T follicular helper cell (primary cell): ENCODE results near the gene AADACL4.

Source experiments
- DNase-seq: peaks from one replicate; pipeline ENCODE4 v3.0.0-alpha.2; 2020; ENCODE audit warnings: low read depth
- total RNA-seq, 2 experiments: gene quantifications; one replicate each; lab custom pipeline; 2026; lab: John Stamatoyannopoulos, UW

AADACL4 gene
- 0 reads per million in 2 experiments for total RNA-seq

DNA sequence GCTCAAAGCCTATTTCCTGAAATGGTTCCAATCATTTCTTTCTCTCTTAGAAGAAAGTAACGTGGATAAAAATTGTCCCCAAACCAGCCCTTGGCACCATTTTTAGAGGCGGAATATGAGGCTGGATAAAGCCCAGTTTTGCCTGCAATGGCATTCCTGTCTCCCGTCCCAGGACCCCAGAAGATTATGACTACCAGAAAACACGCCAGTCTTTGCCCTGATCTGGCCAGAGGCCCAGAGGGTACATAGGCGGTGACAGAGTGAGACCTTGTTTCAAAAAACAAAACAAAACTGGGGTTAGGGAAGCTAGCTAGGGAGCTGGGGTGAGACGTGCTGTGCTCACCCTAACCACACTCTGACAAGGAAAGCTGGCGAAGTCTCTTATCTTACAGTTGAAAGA is at the start of gene AADACL4:
TSS of gene AADACL4 (plus strand) at position 301 of the 400 bp plus-strand sequence. CDS start 462 bp downstream, outside the sequence.
- DNase-seq: no peak

- no peak for DNase-seq
Measured at GRCh38 chr1:12594490-12594889, 49.4 kb upstream of the AADACL4 start.

DNA sequence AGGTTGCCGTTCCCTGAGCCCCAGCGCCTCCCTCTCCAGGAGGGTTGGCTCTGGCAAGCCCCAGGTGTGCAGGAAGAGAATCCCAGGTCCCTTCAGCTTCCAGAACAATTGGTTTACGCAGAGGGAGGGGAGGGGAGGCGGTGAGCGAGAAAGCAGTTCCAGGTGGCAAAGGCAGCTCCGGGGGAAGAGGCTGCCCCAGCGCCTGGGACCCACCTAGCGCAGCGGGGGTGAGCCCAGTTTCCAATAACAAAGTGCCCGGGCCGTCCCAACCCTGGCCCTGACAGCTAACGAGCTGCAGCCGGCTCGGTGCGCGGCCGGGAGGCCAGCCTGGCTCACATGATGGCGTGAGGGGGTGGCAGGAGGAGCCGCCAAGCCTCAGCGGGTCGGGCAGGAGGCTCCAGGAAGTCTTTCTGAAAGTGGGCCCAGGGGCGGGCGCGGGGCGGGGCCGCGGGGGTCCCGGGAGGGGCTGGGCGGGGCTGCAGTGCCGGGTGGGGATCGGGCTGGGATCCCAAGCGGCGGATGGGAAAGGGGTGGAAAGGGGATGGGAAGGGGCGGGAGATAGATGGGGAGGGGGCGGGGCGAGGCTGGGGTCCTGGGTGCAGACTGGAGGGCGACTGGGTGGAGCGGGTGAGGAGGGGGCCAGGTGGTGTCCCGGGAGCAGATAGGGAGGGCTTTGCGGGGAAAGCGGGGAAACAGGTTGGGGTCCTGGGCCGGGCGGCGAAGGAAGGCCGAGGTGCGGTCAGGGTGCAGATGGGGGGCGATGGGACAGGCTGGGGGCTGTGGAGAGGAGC is 48.7 kb upstream of the AADACL4 start:
- DNase-seq: no peak

DNA sequence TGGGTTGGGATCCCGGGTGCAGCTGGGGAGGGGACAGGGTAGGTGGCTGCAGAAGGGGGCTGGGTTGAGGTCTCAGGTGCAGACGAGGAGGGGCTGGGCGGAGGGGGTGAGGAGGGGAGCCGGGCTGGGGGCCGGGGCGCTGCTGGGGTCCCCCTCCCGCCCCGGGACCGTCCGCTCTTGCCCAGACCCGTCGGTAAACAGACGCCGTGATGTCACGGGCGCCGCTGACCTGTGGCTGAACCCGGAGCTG is 48.2 kb upstream of the AADACL4 start:
- no peak for DNase-seq

DNA sequence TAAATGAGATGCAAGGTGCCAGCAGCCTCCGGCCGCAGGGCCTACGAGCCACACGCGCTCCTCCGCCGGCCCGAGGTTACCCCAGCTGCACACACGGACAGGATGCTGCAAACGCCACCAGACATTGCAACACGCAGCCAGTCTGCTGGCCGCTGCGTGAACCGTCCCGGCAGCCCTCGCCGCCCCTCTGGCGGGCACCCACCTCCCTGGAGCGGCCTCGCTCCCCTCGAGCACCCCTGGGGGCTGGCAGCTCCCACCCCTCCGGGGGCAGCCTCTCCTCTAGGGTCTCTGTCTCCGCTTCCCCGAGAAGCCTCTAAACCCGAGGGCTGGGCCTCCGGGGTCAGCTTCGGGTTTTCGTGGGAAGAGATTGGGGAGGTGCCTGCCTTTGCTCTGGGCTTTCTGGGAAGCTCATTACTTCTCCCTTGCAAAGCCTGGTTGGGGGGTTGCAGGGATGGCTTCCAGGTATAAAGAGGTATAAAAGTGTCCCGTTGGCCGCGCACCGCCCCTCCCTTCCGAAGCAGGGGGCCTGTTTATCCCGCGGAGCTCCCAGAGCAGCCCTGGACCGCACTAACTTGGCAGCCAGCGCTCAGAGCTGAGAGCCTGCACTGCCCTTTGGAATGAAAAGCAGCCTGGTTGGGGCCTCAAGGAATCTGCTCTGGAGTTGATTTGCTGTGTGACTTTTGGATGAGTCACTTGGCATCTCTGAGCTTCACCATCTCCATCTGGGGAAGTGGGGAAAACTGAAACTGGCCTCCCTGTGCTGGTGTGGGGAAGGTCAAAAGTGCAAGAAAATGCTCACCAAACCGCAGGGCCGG is 47.7 kb upstream of the AADACL4 start:
- DNase-seq: no peak

- no peak for DNase-seq
Measured at GRCh38 chr1:12597792-12598191, 46.1 kb upstream of the AADACL4 start.

GRCh38 chr1:12598974-12599373 is 44.9 kb upstream of the AADACL4 start:
- no peak for DNase-seq

- no peak for DNase-seq
Measured at GRCh38 chr1:12599657-12600056, 44.2 kb upstream of the AADACL4 start.

DNA sequence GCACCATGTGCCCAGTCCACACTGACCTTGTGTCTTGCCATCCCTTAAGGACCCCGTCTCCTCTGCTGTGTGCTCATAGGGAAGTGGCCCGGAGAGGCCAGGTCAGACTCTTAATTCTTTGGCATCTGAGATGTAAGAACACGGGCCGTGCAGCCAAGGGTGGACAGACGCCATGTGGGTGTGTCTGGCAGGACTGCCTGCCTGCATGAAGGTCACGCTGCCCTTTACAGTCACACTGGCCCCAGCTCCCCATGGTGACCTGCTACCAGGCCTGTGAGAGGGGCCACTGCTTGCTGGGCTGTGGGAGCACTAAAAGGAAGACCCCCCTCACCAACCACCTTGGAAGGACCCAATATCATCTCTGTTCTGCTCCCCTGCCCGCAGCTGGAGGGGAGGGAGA is 43.5 kb upstream of the AADACL4 start:
- no peak for DNase-seq

DNA sequence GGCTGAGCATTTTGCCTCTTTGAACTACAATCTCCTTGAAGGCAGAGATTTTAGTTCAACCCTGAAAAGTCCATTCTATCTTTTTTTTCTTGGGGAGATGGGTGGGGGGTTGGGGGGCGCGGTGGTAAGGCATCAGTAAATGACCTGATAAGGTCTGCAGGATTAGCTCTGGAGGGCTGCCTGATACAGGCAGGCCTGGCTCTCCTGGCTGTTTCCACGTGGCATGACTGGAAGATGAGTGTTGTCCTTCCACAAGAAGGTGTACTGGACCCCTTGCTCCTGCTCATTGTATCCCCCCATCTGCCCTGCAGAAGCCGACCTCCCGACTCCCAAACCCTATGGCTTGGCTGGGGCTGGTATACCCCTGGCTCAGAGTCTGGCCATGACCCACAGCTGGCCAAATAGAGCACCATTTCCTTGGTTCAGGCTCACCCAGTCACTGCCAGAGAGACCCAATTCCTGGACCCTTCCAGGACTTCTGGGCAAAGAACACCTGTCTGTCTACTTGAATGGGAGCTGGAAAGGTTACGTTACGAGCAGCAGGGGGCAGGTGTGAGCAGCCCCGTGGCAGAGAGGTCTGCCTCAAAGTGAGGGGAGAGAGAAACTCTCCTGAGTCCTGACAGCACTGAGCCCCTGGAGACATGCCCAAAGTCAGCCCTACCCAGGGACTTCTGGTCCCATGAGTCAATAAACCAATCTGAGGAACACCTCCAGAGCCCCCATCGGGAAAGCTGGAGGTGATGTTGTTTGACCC is 42.8 kb upstream of the AADACL4 start:
- DNase-seq: peak; percentile 54

- DNase-seq: no peak
Measured at GRCh38 chr1:12601700-12602658, 41.9 kb upstream of the AADACL4 start.

DNA sequence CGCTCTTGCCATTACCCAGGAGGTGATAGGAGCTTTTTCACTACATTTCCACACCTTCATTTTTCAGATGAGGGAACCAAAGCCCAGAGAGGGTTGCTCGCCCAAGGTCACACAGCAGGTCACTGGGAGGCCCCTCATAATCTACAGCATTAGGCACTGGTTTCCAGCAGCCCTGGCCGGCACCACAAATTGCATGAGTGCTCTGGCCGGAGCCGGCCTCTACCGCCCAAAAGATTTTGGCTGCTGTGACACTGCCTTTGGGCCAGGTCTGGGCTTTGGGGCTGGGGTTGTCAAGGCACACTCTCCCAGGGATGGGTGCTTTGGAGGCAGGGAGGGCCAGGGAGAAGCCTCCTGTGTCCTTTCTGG is 41.2 kb upstream of the AADACL4 start:
- no peak for DNase-seq

- no peak for DNase-seq
Measured at GRCh38 chr1:12603224-12603623, 40.7 kb upstream of the AADACL4 start.

- peak; percentile 50 for DNase-seq
Measured at GRCh38 chr1:12604114-12604874, 39.6 kb upstream of the AADACL4 start.

GRCh38 chr1:12604986-12605385 is 38.9 kb upstream of the AADACL4 start:
- no peak for DNase-seq

- no peak for DNase-seq
Measured at GRCh38 chr1:12607263-12607662, 36.6 kb upstream of the AADACL4 start.

DNA sequence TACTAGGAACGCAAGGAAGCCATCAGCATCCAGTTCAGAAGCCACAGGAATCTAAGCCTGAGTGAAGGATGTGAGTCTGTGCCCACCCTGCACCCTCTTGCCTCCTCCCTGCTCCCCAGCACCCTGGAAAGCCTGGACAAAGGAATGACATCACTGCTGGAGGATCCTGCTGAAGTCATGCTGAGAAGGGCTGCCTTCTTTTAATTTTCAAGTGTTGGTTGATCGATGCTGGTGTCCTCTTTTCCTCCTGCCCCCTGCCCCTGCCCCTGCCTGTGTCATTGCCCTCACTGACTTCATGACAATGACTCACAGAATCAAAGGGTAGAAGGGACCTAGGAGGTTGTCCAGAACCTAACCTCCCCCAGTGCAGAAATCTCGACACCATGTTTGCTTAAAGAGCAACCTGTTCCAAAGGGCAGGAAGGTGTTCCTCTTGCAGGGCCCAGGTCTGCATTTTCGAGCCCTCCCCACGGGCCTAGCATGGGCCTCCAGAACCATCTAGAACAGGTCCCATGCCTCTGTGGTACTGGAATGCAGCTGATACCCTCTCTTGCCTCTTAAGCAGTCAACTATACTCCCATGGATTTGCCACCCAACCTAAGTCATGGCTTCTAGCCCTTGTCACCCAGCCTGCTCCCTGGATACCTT is 35.5 kb upstream of the AADACL4 start:
- no peak for DNase-seq

- no peak for DNase-seq
Measured at GRCh38 chr1:12609469-12610003, 34.3 kb upstream of the AADACL4 start.

- DNase-seq: no peak
Measured at GRCh38 chr1:12610305-12610935, 33.5 kb upstream of the AADACL4 start.

DNA sequence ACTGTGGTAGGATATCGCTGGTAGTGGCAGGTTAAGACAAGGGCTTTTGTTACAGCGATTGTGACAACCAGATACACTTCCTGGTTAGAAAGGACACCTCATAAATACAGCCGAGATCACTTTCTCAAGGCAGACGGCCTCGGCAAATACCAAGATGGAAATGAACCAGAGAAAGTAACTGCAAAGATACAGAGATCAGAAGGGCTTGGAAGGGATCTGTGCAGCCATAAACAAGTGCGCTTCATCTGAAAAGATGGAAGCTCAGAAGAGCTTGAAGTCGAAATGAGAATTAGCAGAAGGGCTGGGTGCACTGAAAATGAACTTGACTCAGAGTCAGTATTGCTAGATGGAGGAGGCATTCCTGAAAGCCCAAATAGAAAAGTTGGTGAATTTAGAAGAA is 32.9 kb upstream of the AADACL4 start:
- no peak for DNase-seq
